Kidney tubule cell (primary cell): Measurements from ENCODE around the gene SCN2B.
A peak's percentile ranks its signal among the peaks of the same experiment; 100 is the strongest.

ENCODE experiments used
- DNase-seq: peaks from one replicate; pipeline ENCODE4 v3.0.0-alpha.2; 2018; ENCODE audit warnings: low spot score

SCN2B gene

GRCh38 chr11:118132385-118133151, 43.9 kb downstream of the SCN2B start:
- DNase-seq: no peak

DNA sequence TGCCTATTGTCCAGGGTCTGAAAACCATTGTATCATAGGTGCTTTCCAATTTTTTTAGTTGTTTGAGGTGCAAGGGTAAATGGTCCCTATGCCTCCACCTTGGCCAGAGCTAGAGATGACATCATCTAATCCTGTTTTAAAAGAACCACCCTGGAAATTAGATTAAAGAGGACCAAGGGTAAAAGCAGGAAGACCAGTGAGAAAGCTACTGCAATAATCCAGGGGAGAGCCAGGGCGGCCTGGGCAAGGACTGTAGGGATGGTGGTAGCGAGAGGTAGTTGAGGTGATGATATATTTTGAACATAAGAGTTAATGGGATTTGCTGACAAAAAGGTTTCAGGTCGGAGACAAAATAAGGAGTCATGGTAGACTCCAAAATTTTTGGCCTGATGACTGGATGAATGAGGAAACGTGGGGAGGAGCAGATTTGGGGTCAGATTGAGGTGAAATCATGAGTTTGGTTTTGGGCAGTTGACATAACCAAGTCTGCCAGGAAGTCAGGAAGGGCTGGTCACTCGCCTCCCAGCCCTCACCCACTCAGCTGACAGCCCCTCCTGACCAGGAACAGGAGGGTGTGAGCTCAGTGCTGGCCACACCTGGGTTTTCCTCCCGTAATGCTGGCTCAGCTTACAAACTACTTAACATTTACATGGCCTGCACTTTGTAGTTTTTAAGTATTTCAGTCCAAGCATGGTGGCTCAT, 46.8 kb downstream of the SCN2B start:
- no peak for DNase-seq

GRCh38 chr11:118128721-118129470, 47.5 kb downstream of the SCN2B start:
- DNase-seq: no peak

DNA sequence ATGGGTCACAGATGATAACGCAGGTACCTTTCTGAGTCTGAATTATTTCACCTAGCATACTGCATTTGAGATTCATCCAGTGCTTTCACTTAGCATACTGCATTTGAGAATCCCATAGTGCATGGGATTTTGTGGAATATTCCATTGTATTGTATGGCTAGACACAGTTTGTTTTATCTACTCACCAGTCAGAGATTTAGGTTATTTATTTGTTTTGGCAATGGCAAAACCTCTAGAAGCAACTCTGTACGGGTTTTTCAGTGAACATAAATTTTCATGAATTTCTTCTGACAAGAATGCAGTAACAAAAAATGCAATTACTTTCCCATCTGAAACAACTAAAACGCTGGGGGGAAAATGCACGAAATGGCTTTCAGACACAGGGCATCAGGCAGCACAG, 48.1 kb downstream of the SCN2B start:
- DNase-seq: no peak

DNA sequence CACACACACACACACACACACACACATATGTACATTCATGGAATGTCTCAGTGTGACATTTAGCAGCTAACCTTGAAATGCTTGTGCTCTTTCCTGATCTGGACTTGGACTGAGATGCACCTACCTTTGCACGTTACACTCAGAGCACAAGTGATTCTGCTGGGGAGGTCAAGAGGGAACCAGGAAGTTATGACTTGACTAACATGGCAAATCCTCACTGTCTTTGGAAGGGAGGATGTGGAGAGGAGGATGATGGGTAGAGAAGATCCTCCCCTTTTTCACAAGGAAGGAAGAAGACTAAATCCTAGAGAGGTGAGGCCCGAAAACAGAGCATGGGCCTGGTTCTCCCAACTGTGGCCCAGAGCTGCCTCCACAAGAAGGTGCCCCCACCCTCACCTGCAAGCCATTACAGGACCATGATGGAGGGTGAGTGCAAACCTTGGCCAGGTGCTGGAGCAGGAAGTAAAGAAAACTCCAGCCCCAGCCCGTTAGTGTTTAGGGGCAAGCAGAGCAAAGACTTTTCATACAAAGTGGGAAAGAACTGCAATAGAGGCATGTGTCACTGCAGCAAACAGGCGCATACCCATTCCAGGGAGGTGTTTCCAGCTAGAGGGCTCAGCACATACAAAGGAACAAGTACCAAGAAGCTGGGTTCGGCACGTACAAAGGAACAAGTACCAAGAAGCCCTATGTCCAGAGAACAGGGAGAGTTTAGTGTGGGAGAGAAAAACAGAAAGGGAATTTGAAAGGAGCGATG, 50.2 kb downstream of the SCN2B start:
- peak; percentile 82 for DNase-seq

DNA sequence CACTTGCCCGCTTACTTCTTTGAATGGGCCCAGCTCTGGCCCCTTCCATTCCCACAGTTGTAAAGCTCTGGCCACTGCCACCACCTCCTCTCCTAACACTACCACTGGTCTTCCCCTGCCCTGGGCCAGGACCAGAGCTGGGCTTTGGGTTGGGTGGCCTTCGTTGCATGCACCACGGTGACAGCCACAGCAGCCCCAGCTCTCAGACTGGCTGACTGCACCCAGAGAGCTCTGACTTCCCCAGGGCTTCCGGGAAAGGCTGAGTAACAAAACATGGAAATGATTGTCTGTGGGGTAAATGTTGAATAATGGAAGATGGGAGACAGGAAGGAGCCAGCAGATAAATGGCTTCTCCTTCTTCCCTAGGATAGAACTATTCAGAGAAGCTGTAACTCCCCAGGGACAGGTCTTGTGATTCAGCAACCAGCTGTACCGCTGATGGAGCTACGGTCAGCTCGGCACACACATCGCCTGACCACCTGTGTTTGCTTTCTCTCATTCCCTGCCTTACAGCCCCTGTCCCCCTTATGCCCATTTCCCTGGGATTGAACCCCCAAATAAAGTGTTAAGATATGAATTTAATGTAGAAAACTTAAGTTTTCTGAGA, 51.4 kb downstream of the SCN2B start:
- DNase-seq: no peak

GRCh38 chr11:118120793-118121192, 55.6 kb downstream of the SCN2B start:
- DNase-seq: no peak

- no peak for DNase-seq
These were observed 58.4 kb downstream of the SCN2B start for GRCh38 chr11:118117790-118118601.

- DNase-seq: no peak
These were observed 61.4 kb downstream of the SCN2B start for GRCh38 chr11:118115048-118115447.

- DNase-seq: no peak
These were observed 62.2 kb downstream of the SCN2B start for GRCh38 chr11:118114266-118114665.

DNA sequence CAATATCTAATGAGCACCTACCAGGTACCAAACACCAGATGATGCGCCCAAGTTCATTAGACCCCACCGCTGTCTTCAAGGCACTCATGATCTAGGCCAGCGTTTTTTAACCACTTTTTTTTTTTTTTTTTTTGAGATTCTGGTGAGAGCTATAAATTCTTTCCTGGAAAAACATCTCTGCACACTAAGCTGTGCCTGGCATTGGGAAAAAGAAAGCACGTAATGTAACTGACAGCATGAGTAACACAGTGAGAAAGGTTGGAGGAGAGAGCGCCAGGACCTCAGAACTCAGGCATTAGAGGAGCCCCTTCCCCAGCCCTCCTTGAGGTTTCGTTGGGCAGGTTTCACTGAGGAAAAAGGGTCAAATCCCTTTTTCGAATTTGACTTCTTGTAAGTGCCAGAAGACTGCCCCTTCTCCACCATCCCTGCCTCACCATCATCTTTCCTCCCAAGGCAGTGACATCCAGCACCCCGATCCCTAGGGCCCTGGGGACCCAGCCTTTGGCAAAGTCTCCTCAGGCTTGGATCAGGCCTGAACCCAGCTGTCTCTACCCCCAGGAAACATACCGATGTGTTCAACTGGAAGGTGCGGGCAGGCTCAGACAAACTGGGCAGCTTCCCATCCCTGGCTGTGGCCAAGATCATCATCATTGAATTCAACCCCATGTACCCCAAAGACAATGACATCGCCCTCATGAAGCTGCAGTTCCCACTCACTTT, 63.6 kb downstream of the SCN2B start:
- no peak for DNase-seq
